Transverse colon (tissue), 4 donors: ENCODE data around the gene FBXO4. TPM values are rescaled to one million over a fixed set of nuclear protein-coding genes. Genes with fewer than 3 reads are reported as not detected.

ENCODE experiments used
- DNase-seq: peaks from one replicate; pipeline ENCODE4 v3.0.0-alpha.2; 2019
- H3K27ac ChIP-seq, 4 donors: fragments of 200-600 bp; sonication (generic); 2 replicates each; pipeline ENCODE4 v1.5.1; 2016 to 2018; ENCODE audit warnings: inconsistent platforms in 4 of 4
- H3K27me3 ChIP-seq: fragments of 200-600 bp; sonication (generic); 2 replicates; pipeline ENCODE4 v1.5.1; 2017; ENCODE audit warnings: inconsistent platforms
- H3K36me3 ChIP-seq, 4 donors: fragments of 200-600 bp; sonication (generic); 2 replicates each; pipeline ENCODE4 v1.5.1; 2017 to 2019; ENCODE audit warnings: inconsistent platforms in 4 of 4
- H3K4me1 ChIP-seq, 4 donors: fragments of 200-600 bp; sonication (generic); 2 replicates each; pipeline ENCODE4 v1.5.1; 2017 to 2020; ENCODE audit warnings: inconsistent platforms in 4 of 4
- H3K4me3 ChIP-seq, 4 donors: fragments of 200-600 bp; sonication (generic); 1 replicate in 1 of 4; 2 replicates in 3 of 4; pipeline versions ENCODE4 v1.5.1 to v1.6.1; 2017 to 2019; ENCODE audit warnings: inconsistent platforms in 4 of 4
- H3K9me3 ChIP-seq, 2 donors: fragments of 200-600 bp; sonication (generic); 2 replicates each; pipeline ENCODE4 v1.5.1; 2017 to 2019; ENCODE audit warnings: inconsistent platforms in 2 of 2
- CTCF ChIP-seq, 5 experiments: fragments of 200-600 bp in 3 of 5; fragments of 450-650 bp in 2 of 5; sonication (generic) in 3 of 5; IDR thresholded peaks; 1 replicate in 2 of 5; 2 replicates in 3 of 5; pipeline ENCODE4 v1.5.1; 2016 to 2017; ENCODE audit warnings: antibody characterized with exemption in 5 of 5, inconsistent platforms in 3 of 5, mild to moderate bottlenecking in 2 of 5, moderate library complexity in 1 of 5
- EP300 ChIP-seq: sonication (generic); formaldehyde crosslinking; IDR thresholded peaks from one replicate; pipeline ENCODE4 v1.6.1; 2017; ENCODE audit warnings: antibody characterized with exemption, low read depth
- POLR2A ChIP-seq: fragments of 450-650 bp; IDR thresholded peaks from one replicate; pipeline ENCODE4 v1.6.1; 2016; ENCODE audit warnings: antibody characterized with exemption, mild to moderate bottlenecking, moderate library complexity
- POLR2AphosphoS5 ChIP-seq, 3 donors: sonication (generic); formaldehyde crosslinking; IDR thresholded peaks; one replicate each; pipeline ENCODE4 v1.6.1; 2016; ENCODE audit warnings: antibody characterized with exemption in 3 of 3
- WGBS, 2 donors: methylation state at CpG; one replicate each; pipeline ENCODE4 v1.1.5; 2018; ENCODE audit warnings: low coverage in 1 of 2; 5-methylcytosine and 5-hydroxymethylcytosine counted together
- in situ Hi-C, 4 donors: fragments of 200-750 bp; cut with MboI; loops; one replicate each; pipeline versions ENCODE4 v1.15.0 to v1.15.1; 2017; ENCODE audit warnings: low sequenced_read_pairs in 3 of 4, low pct_ligation_motif_present in 1 of 4, low pct_unique_long_range_greater_than_20kb in 1 of 4
- intact Hi-C: fragments of 100-400 bp; cut with DNase I; formaldehyde crosslinking; loops from one replicate; pipeline ENCODE4 v1.15.1; 2023; ENCODE audit warnings: low total_unique reads
- total RNA-seq, 4 donors: library from RNA; depleted of rRNA; stranded (reverse); fragments of >200 nt; gene quantifications; one replicate each; pipeline ENCODE4 v1.1.0, GENCODE V29; 2016

The FBXO4 gene
- total RNA-seq, 4 donors from 2014 or later = 1.1 to 8.8 (median 7.1) TPM

DNA sequence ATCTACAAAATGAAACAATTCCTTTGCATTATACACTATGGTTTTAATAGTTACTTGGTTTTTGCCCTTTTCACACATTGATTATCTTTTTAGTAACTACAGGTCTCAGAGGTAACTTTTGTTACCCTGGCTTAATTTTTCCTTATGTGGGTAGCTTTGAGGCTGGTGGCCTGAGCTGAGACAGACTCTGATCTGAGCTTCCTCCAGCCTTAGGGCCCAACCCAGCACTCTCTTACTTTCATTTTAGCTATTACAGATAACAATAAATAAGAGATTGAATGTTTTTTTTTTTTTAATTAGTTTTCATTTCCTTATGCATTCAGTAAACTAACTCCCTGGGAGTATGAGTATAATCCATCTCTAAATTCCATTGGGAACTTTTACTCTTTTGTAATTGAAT lies 39.8 kb upstream of the FBXO4 start:
- intact Hi-C loops = no loop called here
- Histone ChIP-seq H3K27me3 (peaks cover 9% of the 10 kb centered on the region), H3K9me3 (no peaks in the 10 kb centered on the region), H3K36me3 (no peaks in the 10 kb centered on the region), H3K27ac (no peak overlapping the region), H3K4me3 (no peak overlapping the region), H3K4me1 (no peaks in the 10 kb centered on the region)
- in situ Hi-C loops = loop anchor here in 1 of 4 donors (25.0 kb wide), 1 partner anchor 702 kb away; no protein-coding TSS in a partner anchor
- no peak for TF ChIP-seq POLR2A
- no peak for TF ChIP-seq CTCF (IDR thresholded peaks at IDR 0.05)
- no peak for TF ChIP-seq POLR2AphosphoS5 (IDR thresholded peaks at IDR 0.05)
- TF ChIP-seq EP300 = no peak
- DNase-seq = no peak

GRCh38 chr5:41891066-41891707 lies 33.9 kb upstream of the FBXO4 start:
- in situ Hi-C loops (loop anchor here in 1 of 4 donors (25.0 kb wide), 1 partner anchor 696 kb away; no protein-coding TSS in a partner anchor), intact Hi-C loops (no loop called here)
- Histone ChIP-seq H3K9me3 (no peaks in the 10 kb centered on the region), H3K4me1 (no peaks in the 10 kb centered on the region), H3K27ac (no peak overlapping the region), H3K36me3 (no peaks in the 10 kb centered on the region), H3K4me3 (no peak overlapping the region), H3K27me3 (peaks cover 21% of the 10 kb centered on the region)
- no peak for DNase-seq
- TF ChIP-seq EP300 = no peak
- TF ChIP-seq POLR2A = no peak
- TF ChIP-seq CTCF (IDR thresholded peaks at IDR 0.05) = no peak
- TF ChIP-seq POLR2AphosphoS5 (IDR thresholded peaks at IDR 0.05) = no peak
- WGBS, 2 donors = 72 to 84% methylated on average over 2 of the region's 2 CpGs

- Histone ChIP-seq H3K27me3 (peaks cover 27% of the 10 kb centered on the region), H3K4me1 (no peaks in the 10 kb centered on the region), H3K4me3 (no peak overlapping the region), H3K9me3 (no peaks in the 10 kb centered on the region), H3K27ac (no peak overlapping the region), H3K36me3 (no peaks in the 10 kb centered on the region)
- intact Hi-C loops (no loop called here), in situ Hi-C loops (loop anchor here in 1 of 4 donors (25.0 kb wide), 1 partner anchor 695 kb away; no protein-coding TSS in a partner anchor)
- no peak for DNase-seq
- TF ChIP-seq EP300 (no peak), POLR2AphosphoS5 (IDR thresholded peaks at IDR 0.05) (no peak), POLR2A (no peak), CTCF (IDR thresholded peaks at IDR 0.05) (no peak)
These were observed 33.0 kb upstream of the FBXO4 start for GRCh38 chr5:41892031-41892430.

GRCh38 chr5:41893074-41893851 lies 31.8 kb upstream of the FBXO4 start:
- TF ChIP-seq POLR2AphosphoS5 (IDR thresholded peaks at IDR 0.05) = no peak
- TF ChIP-seq CTCF (IDR thresholded peaks at IDR 0.05) = no peak
- no peak for TF ChIP-seq EP300
- no peak for TF ChIP-seq POLR2A
- Histone ChIP-seq H3K4me1 (no peaks in the 10 kb centered on the region), H3K36me3 (no peaks in the 10 kb centered on the region), H3K4me3 (no peak overlapping the region), H3K27me3 (peaks cover 21% of the 10 kb centered on the region), H3K9me3 (no peaks in the 10 kb centered on the region), H3K27ac (no peak overlapping the region)
- WGBS, 2 donors = 77 to 86% methylated on average over 3 of the region's 3 CpGs
- intact Hi-C loops (no loop called here), in situ Hi-C loops (loop anchor here in 1 of 4 donors (25.0 kb wide), 1 partner anchor 694 kb away; no protein-coding TSS in a partner anchor)
- DNase-seq = no peak
